GM08714 (cell line): ENCODE measurements around the gene TFDP2.

ENCODE experiments used
- H3K4me3 ChIP-seq: fragments of 200-500 bp; sonication (Bioruptor generic); 2 replicates; pipeline ENCODE4 v1.5.1; 2014; ENCODE audit warnings: mild to moderate bottlenecking, low read length, inconsistent platforms
- ZNF274 ChIP-seq: IDR thresholded peaks from 2 replicates; pipeline ENCODE4 v1.6.1; 2012; ENCODE audit warnings: mild to moderate bottlenecking, low read depth, low read length

Gene TFDP2

DNA sequence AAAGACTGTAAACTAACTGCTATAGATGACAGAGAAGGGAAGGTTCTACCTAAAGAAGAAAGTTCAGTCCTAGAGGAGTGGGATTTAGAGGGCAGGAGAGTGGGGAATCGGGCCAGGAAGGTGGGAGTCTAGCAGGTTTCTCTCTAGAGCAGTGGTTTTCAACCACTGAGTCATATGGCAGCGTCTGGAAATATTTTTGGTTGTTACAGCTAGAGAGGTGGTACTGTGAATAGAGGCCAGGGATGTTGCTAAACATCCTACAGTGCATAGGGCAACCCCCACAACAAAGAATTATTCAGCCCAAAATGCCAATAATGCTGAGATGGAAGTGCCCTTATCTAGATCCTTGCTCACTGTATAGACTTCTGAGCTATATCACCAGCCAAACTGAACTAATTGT, 244.2 kb downstream of the TFDP2 start:
- no peak for TF ChIP-seq ZNF274
- H3K4me3 ChIP-seq, result no peak overlapping the region

DNA sequence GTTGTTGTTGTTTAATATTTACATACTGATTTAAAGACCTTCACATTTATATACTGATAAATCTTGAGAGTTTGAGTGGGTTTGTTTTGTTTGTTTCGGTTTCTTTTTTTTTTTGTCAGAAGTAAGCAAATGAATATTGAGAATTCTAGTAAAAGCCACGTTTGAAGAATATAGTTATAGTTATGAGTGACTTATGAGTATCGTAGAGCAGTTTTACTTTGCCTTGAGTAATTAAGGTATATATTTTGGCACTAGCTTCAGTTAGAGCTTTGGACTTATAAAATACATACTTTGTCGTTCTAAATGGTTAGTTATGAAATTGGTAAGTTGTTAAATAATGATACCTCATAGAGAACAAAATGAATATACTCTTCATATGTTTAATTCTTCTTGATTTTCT, 245.1 kb downstream of the TFDP2 start:
- no peak for TF ChIP-seq ZNF274
- H3K4me3 ChIP-seq, result no peak overlapping the region

DNA sequence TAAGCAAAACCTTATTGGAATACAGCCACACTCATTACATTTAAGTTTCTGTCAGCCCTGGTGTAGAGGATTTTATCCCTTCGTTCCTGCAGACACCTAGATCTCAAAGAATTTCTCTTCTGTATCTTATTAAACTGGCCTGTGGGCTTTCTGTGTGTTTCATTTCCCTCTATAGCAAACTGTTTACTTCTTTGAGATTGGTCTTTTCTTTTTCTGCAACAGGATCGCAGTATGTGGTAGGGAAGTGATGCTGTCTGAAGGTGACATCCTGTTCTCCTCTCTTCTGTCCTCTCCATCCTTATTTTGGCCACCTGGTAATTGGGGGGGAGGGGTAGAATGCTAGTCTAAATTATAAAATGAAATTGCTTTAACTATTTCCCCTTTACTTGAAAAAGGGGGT, 247.4 kb downstream of the TFDP2 start:
- no peak overlapping the region for H3K4me3 ChIP-seq
- no peak for TF ChIP-seq ZNF274

DNA sequence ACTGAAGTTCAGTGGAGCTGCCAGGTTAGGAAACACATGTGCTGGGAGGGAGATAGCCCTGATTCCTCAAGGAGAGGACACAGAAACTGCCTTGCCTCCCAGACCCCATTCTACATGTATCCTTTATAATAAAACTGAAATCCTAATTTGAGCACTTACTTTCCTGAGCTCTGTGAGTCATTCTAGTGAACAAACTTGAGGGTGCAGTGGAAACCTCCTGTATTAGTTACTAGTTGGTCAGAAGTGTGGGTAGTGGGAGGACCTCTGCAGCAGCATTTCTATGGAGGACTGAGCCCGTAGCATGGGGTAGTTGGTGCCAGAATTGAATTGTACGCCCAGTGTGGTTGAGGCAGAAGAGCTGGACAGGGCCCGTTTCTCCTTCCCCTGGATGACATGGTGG, 249.0 kb downstream of the TFDP2 start:
- no peak for TF ChIP-seq ZNF274
- H3K4me3 ChIP-seq, result no peak overlapping the region

DNA sequence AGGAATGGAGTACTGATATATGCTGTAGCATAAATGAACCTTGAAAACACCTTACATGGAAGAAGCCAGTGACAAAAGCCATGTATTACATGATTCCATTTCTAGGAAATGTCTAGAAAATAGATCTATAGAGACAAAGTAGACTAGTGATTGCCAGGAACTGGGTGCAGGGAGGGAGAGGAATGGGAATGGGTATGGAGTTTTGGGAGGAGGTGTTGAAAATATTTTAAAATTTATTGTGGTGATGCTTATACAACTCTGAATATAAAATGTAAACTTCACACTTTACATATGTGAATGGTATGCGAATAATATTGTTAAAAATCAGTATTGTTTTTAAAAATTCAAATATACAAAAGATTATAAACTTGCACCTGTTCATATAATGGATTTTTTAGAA, 250.4 kb downstream of the TFDP2 start:
- TF ChIP-seq ZNF274, result no peak
- H3K4me3 ChIP-seq, result no peak overlapping the region

DNA sequence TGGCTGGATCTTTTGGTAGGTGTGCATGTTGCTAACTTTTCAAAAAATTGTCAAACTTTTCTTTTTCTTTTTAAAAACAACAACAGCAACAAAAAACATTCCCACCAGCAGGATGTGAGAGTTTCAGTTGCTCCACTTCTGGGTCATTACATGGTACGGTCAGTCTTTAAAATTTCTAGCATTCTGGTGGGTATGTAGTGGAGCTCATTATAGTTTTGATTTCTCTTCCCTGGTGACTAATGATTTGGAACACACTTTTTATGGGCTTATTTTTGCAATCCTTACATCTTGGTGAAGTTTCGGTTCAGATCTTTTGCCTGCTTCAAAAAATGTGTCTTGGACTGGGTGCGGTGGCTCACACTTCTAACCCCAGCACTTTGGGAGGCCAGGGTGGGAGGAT, 253.6 kb downstream of the TFDP2 start:
- TF ChIP-seq ZNF274, result no peak
- no peak overlapping the region for H3K4me3 ChIP-seq

DNA sequence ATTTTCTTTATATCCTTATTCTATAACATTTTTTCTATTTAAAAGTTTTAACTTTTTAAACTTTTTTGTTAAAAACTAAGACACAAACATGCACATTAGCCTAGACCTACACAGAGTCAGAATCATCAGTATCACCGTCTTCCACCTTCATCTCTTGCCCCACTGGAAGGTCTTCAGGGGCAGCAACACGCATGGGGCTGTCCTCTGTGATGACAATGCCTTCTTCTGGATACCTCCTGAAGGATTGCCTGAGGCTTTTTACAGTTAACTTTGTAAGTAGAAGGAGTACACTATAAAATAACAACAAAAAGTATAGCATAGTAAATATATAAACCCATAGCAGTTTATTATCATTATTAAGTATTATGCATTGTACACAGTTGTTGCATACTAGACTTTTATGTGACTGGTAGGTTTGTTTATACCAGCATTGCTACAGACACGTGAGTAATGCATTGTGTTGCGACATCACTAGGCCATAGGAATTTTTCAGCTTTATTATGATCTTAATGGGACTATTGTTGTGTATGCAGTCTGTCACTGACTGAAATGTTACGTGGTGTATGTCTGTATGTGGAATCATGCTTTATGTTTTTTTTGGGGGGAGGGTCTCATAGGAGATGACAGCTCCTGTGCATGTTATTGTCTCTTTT, 254.7 kb downstream of the TFDP2 start:
- no peak overlapping the region for H3K4me3 ChIP-seq
- TF ChIP-seq ZNF274, result no peak
